Vagina (tissue), 2 donors: ENCODE data around the gene NFE2L1.

ENCODE experiments used
- CTCF ChIP-seq, 3 experiments: fragments of 450-650 bp in 2 of 3; fragments of 200-600 bp in 1 of 3; sonication (generic) in 1 of 3; IDR thresholded peaks; one replicate each; pipeline ENCODE4 v1.5.1; 2017 to 2019; ENCODE audit warnings: antibody characterized with exemption in 3 of 3, mild to moderate bottlenecking in 2 of 3, moderate library complexity in 2 of 3
- POLR2A ChIP-seq, 2 donors: fragments of 450-650 bp; IDR thresholded peaks; one replicate each; pipeline ENCODE4 v1.6.1; 2017; ENCODE audit warnings: antibody characterized with exemption in 2 of 2, mild to moderate bottlenecking in 2 of 2, moderate library complexity in 2 of 2

- TF ChIP-seq CTCF (IDR thresholded peaks at IDR 0.05), result no peak
- TF ChIP-seq POLR2A (IDR thresholded peaks at IDR 0.05), result peak in 1 of 2 donors; percentile 63
Observed at GRCh38 chr17:48048384-48049126, 396 bp downstream of the NFE2L1 start.
